Bone marrow (tissue), 2 donors: ENCODE data around the gene CDH5.

ENCODE experiments used
- DNase-seq, 2 donors: peaks; one replicate each; lab custom pipeline; 2025; lab: John Stamatoyannopoulos, UW

The CDH5 gene

DNA sequence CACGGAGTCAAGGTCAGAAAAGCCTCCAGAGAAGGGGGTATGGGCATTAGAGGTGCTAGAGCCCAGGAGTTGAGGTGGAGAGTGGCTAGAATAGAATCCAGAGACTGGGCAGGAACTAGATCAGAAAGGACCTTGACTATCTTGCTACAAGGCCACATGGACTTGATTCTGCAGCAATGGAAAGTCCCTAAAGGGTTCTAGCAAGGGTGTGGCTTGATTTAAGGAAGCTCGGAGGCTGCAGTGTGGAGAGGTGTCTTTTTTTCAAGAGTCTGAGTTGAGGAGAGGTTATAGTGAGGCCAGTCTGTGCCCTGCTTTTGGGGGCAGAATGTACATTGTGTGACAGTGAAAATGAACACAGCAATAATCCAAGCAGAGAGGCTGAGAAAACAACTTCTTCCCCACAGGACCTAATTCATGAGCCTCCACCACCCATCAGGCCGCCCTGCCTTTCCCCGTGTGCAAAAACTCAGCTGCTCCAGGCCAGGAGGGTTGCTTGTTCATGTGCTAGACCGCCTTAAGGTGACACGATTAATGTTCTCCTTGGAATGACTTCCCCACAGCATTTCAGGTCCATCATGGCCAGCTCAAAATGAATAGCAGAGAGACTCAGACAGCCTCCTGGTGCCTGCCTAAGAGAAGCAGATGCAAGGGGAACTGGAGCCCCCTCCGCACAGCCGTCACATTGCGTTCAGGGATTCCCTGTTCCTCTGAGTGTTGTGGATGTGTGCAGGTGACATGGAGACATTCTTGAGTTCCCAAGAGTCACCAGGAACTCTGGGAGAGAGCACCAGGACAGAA, 51.9 kb downstream of the CDH5 start:
- DNase-seq: no peak

DNA sequence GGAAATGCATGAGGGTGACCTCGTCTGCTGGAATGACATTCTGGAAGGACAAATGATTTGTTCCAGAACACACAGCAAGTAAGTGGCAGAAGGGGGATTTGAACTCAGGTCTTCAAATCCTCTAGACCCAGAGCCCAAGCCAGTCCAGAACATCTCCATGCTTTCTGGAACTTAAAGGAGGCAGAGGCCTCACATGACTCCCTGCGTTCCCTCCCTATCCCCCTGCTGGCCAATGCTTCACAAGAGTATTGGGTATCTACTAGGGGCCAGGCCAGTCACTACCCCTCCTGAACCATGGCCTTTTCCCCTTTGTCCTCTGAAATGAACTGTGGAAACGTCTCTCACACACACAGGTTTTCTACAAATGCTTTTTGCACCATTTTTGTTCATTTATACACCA, 53.0 kb downstream of the CDH5 start:
- DNase-seq: no peak

DNA sequence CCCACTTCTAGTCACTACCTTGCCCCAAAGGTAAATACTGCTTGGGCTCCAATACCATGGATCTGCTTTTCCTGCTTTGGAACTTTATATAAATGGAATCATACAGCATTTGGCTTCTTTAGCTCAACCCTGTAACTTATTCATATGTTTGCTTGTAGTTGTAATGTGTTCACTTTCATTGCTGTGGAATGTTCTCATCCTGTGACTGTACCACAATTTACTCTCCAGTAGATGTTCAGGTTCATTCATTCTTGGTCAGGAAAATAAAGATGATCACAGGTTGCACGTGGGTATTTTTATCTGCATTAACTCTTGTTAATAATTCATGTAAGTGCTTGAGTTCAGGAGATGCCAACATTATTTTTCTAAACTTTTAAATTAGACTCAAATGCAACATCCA, 53.9 kb downstream of the CDH5 start:
- no peak for DNase-seq

DNA sequence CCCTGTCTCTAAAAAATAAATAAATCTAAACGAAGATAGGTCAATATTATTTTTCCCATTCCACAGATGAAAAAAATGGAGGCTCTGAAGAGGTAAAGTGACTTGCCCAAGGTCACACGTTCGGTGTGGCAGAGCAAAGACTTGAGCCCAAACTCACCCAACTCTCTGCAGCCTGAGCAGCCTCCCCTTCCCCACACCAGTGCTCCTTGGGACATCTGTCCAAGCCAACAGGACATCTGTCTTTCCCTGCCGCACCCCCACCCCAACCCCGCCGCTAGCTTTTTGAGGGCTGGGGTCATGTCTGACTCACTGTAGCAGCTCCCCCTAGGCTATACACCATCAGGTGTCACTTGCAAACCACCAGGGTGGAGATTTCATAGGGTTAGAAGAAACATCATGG, 55.4 kb downstream of the CDH5 start:
- DNase-seq: no peak

DNA sequence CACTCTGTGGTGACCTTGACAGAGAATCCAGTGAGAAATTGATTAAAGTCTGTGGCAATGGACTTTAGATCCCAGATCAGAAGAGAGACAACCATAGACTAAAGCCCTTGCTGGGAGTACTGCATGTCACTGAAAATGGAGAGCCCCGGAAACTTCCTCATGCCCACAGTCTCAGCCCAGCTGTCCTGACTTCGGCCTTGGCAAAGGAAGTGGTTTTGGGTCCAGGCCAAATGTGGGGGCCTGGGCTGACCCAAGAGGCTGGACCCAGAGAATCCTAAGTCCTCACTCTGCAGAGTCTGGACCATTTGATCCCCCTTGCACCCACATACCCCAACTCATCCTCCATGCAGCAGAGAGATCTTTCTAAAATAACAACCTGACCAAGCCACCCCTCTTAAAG, 55.9 kb downstream of the CDH5 start:
- no peak for DNase-seq

DNA sequence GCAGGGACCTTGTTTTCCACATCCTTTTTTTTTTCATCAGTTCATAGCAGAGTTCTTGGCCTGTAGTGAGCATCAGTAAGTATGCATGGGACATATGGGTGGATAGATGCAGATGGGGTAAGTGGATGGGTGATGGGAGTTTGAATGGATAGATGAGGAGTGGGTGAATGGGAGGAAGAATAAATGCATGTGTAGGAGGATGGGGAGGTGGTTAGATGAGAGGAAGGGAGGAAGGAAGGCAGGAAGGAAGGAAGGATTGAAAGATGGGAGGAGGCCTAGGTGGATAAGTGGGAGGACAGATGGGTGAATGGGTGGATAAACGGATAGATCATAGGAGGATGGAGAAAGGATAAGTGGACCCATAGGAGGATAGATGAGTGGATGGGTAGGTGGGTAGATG, 56.7 kb downstream of the CDH5 start:
- no peak for DNase-seq

DNA sequence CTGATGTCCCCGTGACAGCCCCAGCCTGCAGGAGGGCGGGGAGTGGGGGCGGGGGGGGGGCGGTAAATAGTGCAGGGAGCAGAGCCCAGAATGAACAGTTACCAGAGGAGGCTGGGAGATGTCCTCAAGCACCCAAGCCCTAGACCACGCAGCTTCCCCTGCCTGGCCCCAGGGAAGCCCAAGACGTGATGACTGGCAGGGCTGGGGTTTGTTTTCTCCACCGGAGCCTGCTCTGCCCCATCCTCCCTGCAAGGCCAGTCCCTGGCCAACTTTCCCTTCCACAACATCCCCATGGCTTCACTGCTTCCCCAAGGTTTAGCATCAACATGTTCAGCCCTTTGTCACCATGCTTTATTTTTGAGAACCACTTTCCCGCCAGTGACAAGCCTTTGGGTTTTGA, 59.2 kb downstream of the CDH5 start:
- DNase-seq: no peak

DNA sequence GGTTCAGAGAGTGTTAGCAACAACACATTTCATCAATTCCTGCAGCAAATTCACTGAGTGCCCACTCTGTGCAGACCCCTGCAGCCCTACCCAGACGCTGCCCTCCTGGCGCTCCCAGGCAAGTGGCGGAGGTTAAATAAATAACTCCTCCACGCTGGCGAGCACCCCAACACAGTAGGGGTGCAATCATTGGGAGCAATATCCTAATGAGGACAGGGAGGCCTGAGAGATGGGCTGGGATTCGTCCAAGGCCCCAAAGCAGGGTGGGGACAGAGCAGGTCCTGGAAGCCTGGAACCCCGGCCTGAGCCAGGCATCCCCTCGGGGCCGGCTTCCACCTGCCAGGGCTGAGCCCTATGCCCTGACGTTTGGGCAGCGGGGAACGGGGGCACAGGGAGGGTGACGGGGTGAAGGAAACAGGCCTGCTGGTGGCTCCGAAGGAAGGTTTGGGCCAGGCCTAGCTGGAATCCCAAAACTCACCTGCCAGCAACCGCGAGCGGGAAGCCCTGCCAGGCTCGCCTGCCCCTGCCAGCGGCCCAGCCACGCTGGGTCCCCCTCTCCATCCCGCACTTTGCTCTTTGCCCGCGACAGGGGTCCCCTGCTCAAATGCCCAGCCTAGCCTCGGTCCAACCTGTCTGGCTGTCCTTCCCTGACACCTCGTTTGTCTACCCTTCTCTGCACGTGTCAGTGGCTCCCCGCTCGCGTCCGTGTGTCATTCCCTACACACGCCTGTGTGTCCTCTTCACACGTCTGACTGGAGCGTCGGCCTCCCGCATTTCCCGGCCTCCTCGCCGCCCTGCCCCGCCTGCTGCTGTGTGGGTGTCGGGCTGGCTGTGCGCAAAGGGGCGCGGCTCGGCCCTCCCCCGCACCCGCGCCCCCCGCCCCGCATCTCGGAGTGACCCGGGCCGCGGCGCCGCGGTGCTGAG, 59.9 kb downstream of the CDH5 start:
- DNase-seq: no peak

DNA sequence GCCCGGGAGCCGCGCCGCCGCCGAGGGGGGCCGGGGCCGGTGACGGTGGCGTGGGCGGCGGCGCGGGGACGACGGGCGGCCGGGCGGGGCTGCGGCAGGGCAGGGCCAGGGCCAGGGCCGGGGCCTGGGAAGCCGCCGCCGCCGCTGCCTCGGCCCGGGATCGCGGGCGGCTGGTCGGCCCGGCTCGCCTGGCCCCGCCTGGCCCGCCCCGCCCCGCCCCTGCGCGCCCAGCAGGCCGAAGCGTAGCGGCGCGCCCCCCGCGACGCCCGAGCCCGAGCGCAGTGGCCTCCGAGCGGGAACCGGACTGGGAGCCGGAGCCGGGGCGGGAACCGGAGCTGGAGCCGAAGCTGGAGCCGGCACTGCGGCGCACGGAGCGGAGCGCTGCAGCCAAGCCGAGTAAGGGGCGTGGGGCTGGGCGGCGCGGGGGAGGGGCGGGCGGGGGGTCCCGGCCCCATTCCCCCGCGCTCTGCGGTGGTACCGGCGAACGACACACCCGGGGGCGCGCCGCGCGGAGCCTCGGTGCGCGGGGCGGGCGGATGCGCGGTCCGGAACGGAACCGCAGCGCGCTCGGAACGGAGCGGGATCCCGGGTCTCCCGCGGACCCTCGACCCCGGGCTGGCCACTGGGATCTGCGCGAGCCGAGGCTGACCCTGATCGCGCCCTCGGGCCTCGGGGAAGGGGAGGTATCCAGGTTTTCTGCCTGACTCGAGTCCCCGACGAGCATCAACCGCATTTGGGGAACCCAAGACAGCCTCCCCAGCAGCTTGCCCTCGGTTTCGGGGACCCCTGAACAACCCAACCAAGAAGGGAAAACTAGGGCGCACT, 60.8 kb downstream of the CDH5 start, which contains the start of gene BEAN1:
TSS of gene BEAN1 (plus strand) at position 260 of the 825 bp plus-strand sequence. CDS start 10,382 bp downstream, outside the sequence.
- no peak for DNase-seq

DNA sequence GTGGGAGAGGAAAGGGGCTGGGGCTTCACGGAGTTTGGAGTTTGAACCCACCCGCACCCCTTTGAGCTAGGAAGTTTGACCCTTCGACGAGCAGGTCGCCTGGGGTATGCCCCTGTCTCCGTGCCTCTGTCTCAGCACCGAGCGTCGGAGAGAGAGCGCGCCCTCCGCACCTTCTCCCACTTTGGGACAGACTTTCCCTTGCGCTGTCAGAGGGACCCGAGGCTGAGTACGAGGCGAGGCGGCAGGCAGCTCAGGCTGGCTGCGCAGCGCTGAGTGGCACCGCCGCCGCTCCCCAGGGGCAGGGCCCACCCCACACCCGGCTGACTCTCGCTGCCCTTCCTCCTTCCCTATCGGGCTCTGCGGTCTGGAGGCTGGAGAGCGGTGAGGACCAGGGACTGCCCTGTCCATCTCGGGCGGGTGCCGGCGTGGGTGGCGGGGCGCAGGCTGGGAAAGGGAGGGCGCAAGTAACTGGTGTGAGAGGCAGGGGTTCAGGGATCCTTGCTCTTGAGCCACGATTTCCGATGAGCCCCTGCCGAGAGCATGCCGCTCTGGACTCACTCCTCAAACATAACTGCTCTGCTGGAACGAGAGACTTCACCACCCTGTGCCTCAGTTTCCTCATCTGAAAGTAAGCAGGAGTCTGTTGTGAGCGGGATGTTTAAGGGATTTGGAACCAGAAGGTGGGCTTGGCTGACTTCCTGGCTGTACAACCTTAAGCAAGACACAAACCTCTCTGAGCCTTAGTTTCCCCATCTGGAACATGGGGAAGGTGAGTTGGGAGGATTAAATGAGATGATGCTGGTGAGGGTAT, 61.6 kb downstream of the CDH5 start:
- no peak for DNase-seq

DNA sequence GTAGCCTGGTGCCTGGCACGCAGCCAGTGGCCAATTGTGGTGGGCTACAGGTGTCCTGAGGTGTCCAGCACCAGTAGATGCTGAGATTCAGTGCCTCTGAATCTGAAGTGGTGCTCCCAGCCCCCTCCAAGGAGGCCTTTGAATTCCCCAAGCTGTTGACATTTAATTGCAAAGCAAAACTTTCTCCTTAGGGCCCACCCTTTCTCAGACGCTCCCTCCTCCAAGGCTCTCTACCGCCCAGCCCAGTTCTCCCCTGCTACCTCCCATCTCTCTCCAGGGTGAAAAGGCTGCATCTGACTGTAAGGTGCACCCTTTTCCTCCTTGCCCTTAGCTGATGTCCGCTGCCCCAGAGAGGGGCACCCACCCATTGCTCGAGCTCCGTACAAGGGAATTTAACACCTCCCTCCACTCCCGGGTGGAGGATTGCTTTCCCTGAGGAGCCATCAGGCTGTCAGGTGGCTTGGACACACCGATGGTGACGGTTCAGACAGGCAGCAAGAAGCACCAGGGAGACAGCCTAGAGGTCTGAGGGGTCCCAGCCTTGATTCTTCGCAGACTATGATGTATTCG, 62.3 kb downstream of the CDH5 start:
- no peak for DNase-seq

DNA sequence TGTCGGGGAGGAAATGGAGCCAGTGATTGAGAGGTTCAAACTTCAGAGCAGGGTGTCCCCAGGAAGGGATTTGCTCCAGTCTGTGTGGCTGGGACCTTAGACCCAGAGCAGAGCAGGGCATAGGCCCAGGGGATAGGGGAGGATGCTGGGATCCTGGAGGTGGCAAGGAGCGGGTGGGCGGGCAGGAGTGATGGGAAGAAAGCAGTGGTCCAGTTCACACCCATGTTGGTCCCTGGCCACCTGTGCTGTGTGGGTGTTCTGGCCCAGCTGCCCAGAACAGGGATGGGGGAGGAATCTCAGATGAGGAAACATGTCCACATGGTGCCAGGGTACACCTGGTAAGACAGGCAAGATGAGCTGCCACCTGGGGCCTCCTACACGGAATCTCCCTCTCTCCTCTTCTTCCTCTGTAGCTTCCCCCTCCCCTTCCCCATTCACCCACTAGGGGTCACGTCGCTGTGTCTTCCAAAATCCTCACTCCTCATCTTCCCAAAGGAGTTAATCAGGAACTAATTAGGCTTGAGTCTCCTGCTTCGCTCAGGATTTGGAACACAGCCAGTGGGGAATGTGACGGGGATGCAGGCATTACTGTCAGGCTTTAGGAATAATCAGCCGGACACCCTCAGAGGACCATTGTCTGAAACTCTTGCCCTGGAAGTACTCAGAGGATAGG, 62.9 kb downstream of the CDH5 start:
- DNase-seq: no peak

DNA sequence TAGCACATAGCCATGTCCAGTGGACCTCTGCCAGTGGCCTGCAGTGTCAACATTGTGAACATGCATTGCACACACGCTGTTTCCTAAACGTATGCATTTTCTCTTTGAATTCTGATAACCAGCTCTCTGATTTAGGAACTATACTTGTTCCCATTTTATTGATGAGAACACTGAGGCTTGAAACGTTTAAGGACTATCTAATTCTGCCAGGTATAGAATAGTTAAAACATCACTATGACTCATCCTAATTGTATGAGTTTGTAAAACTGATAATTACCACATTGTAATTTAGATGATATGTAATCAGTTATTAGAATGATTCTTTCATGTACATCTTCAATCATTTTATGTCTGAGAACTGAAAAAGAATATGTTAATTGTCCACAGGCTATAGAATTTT, 63.7 kb downstream of the CDH5 start:
- no peak for DNase-seq

DNA sequence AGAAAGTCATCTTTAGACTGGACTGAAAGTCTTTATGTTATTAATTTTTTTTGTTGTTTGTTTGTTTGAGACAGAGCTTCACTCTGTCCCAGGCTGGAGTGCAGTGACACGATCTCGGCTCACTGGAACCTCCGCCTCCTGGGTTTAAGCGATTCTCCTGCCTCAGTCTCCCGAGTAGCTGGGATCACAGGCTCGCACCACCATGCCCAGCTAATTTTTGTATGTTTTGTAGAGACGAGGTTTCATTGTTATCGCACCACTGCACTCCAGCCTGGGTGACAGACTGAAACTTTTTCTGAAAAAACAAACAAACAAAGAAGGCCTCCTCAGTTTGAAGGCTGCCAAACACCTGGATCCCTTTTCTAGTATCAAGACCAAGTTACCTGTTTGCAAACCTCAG, 65.3 kb downstream of the CDH5 start:
- no peak for DNase-seq

DNA sequence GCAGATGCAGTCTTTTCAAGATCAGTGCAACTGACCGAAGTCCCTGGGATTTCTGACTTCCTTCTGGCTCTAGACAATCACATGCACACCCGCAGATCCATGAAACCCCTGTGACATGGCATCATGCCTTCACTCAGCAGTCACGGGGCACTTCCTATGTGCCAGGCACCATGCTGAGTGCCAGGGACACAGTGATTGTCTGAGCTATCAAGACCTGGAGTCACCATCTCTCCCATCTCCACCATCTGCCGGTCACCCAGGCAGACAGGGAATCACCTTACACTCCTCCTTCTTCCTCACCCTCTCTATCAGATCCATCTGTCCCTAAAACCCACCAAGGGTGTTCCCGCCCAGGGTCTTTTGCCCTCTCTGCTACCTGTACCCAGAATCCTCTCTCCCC, 65.9 kb downstream of the CDH5 start:
- no peak for DNase-seq

DNA sequence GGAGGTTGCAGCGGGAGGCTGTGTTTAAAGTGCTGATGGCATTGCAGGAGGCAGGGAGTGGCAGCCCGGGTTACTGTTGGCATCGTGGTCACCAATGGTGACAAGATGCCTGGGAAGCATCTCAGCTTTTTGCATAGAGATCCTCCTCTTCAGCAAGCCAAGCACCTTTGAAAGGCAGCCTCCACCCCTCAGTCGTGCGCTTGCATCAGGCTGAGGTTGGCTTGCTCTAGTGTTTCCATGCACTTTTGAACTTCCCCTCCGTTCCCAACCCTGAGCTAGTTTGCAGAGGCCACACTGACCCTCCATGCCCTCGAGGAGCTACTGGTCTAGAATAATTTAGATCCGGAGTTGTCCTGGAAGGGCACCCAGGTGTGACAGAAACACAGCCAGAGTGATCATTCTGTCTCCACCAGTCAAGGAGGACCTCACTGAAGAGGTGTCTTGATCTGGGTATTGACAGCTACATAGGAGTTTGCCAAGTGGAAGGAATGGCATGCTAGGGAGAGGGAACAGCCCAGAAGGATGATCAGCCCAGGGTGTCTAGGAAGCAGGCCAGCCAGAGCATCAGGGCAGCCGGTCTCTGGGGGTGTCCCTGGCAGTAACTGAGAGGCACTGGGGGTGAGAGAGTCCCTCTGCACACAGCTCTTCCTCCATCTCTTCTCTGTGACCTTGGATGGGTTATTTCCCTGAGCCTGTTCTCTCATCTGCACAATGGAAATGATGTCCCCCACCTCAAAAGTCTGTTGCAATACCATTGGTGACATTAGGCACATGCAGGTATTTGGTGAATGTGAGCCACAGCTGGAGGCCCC, 68.3 kb downstream of the CDH5 start:
- DNase-seq: no peak

DNA sequence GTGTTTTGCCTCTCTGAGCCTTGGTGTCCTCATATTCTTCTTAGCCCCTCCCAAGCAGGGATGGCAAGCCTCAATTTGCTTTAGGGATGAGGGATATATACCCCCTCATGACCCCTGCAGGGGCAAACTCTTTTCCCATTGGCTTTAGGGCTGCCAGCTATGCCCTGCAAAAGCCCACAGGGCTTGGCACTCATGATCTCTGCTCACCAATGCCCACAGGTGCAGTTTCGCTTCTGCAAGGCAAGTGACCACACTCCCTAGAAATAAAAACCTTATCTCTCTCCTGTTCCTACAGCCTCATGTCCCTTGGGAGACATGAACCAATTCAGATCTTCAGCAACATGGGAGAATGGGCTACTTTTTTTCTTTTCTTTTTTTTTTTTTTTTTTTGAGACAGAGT, 69.4 kb downstream of the CDH5 start:
- DNase-seq: no peak

DNA sequence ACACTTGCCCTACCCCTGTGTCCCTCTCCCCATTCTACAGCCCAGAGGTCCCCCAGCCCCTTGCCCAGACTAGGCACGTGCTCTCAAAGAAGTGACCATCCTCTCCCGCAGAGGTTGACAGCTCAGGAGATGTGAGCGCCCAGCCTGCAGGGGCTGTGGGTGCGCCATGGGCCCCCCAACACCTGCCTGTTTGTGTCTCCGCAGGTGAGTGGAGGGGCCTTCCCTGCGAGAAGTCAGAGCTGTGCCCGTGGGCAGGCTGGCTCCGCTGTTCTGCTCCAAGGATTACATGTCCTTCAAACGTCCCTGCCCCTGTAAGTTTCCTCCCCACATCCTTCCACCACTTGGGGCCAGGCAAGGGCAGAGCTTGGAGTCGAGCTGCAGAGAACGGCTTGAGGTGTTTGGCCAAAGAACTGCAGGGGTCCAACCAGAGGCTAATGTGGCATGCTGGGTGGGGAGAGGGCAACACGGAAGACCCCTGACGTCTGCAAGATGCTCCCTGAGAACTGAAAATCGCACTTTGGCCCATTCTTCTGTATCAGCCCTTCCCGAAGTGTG, 71.0 kb downstream of the CDH5 start:
- DNase-seq: no peak

DNA sequence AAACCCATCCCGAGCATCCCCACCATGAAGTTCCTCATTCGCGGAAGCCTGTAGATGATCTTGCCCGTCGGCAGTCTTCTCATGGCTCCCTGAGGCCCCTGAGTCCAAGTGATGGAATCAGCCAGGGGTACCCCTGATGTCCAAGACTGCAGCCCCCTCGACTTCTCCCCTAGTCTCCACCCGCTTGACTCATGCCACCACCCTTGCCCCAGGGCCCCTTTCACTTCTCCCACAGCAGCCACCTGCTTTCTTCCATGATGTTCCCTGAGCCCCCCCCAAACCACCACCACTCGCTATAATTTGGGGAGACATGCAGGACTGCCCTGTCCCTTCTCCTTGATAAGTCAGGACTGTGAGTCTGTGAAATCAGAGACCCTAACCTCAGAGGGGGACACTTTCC, 72.0 kb downstream of the CDH5 start:
- no peak for DNase-seq
